ENCODE data around the gene SDR39U1.

SDR39U1 gene

GRCh38 chr14:24428628-24429394 is 13.8 kb downstream of the SDR39U1 start:
- no peak for DNase-seq

GRCh38 chr14:24427537-24428508 is 14.8 kb downstream of the SDR39U1 start:
- DNase-seq: no peak

GRCh38 chr14:24426912-24427536 is 15.6 kb downstream of the SDR39U1 start:
- DNase-seq: no peak

- no peak for DNase-seq
Observed at GRCh38 chr14:24426150-24426911, 16.2 kb downstream of the SDR39U1 start.

- DNase-seq: no peak
Observed at GRCh38 chr14:24425704-24426103, 16.9 kb downstream of the SDR39U1 start.

GRCh38 chr14:24422694-24423601 is 19.6 kb downstream of the SDR39U1 start:
- DNase-seq: no peak

GRCh38 chr14:24422261-24422660 is 20.3 kb downstream of the SDR39U1 start:
- no peak for DNase-seq

- DNase-seq: no peak
Observed at GRCh38 chr14:24418492-24418873, 24.1 kb downstream of the SDR39U1 start.

- DNase-seq: no peak
Observed at GRCh38 chr14:24417832-24418491, 24.6 kb downstream of the SDR39U1 start.

- no peak for DNase-seq
Observed at GRCh38 chr14:24416932-24417619, 25.5 kb downstream of the SDR39U1 start.

GRCh38 chr14:24416254-24416931 is 26.2 kb downstream of the SDR39U1 start:
- DNase-seq: no peak

- DNase-seq: no peak
Observed at GRCh38 chr14:24415421-24416253, 26.9 kb downstream of the SDR39U1 start.

GRCh38 chr14:24414732-24415420 is 27.7 kb downstream of the SDR39U1 start:
- no peak for DNase-seq

GRCh38 chr14:24414077-24414476 is 28.5 kb downstream of the SDR39U1 start:
- DNase-seq: no peak

GRCh38 chr14:24411443-24412389 is 30.9 kb downstream of the SDR39U1 start:
- DNase-seq: no peak

GRCh38 chr14:24409956-24410355 is 32.6 kb downstream of the SDR39U1 start:
- no peak for DNase-seq

GRCh38 chr14:24409192-24409591 is 33.4 kb downstream of the SDR39U1 start:
- no peak for DNase-seq

Measured in NCI-H187 treated with DMSO at 0.1 percent for 48 hours (cell line).